NCI-H2081 (cell line): ENCODE data around the gene PPP1R13B.

Experiments
- DNase-seq, 2 experiments: peaks; one replicate each; lab custom pipeline; 2025; lab: John Stamatoyannopoulos, UW

The PPP1R13B gene

GRCh38 chr14:103714063-103714724 is 133.2 kb downstream of the PPP1R13B start:
- DNase-seq = no peak

GRCh38 chr14:103713304-103714062 is 133.9 kb downstream of the PPP1R13B start:
- DNase-seq = no peak

GRCh38 chr14:103712633-103713247 is 134.6 kb downstream of the PPP1R13B start:
- no peak for DNase-seq

GRCh38 chr14:103711516-103712431 is 135.6 kb downstream of the PPP1R13B start:
- DNase-seq = peak; percentile 50 to 81

GRCh38 chr14:103710771-103711377 is 136.5 kb downstream of the PPP1R13B start:
- DNase-seq = peak; percentile 41 to 51

- DNase-seq = no peak
Measured at GRCh38 chr14:103709814-103710213, 137.6 kb downstream of the PPP1R13B start.

GRCh38 chr14:103708750-103709187 is 138.6 kb downstream of the PPP1R13B start:
- no peak for DNase-seq

- peak; percentile 29 to 38 for DNase-seq
Measured at GRCh38 chr14:103707329-103708263, 139.8 kb downstream of the PPP1R13B start.

- DNase-seq = no peak
Measured at GRCh38 chr14:103706551-103707328, 140.6 kb downstream of the PPP1R13B start.

GRCh38 chr14:103705504-103706284 is 141.7 kb downstream of the PPP1R13B start:
- DNase-seq = no peak

GRCh38 chr14:103705118-103705503 is 142.3 kb downstream of the PPP1R13B start:
- DNase-seq = no peak

GRCh38 chr14:103704708-103705107 is 142.7 kb downstream of the PPP1R13B start:
- DNase-seq = no peak

- DNase-seq = no peak
Measured at GRCh38 chr14:103703433-103704385, 143.7 kb downstream of the PPP1R13B start.

- no peak for DNase-seq
Measured at GRCh38 chr14:103702497-103703432, 144.6 kb downstream of the PPP1R13B start.

- no peak for DNase-seq
Measured at GRCh38 chr14:103702095-103702494, 145.3 kb downstream of the PPP1R13B start.

GRCh38 chr14:103700753-103701490 is 146.5 kb downstream of the PPP1R13B start:
- DNase-seq = no peak
